ENCODE data around the gene ZNF618. TPM values are rescaled to one million over a fixed set of nuclear protein-coding genes. Genes with fewer than 3 reads are reported as not detected.

Gene ZNF618
- total RNA-seq, 1 experiment from 2014 or later, result 4.2 TPM

DNA sequence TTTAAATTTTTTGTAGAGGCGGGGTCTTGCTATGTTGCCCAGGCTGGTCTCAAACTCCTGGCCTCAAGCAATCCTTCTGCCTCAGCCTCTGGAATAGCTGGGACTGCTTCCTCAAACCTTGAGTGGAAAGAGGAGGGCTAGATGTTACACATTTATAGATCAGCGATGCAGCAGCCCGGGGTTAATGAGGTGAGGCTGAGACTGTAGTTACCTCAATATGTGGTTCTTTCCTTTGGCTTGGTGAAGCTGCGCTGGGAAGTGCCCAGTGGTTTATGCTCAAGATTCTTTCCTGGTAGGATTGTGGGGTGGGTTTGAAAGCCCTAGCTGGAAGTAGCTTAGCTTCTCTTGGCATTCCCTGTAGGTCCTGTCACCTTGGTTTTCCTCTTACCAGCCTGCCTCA is 22.5 kb downstream of the ZNF618 start:
- Histone ChIP-seq H3K36me3 (ENCODE audit: low read depth, low read length) (no peaks in the 10 kb centered on the region), H3K27ac (ENCODE audit: low read length) (no peak overlapping the region), H4K20me1 (ENCODE audit: low read length) (no peaks in the 10 kb centered on the region), H3K4me1 (ENCODE audit: insufficient read depth, low read length) (no peaks in the 10 kb centered on the region), H3K9me2 (replicated peaks; ENCODE audit: low read length) (no peaks in the 10 kb centered on the region), H3K27me3 (ENCODE audit: low read length) (no peaks in the 10 kb centered on the region), H3K9ac (ENCODE audit: low read length) (no peak overlapping the region), H3K4me2 (ENCODE audit: low read length) (no peak overlapping the region), H3K79me2 (ENCODE audit: low read length) (0 out of 2 replicates have a peak, but pooled peaks cover 9% of the 10 kb centered on the region), H3K9me3 (ENCODE audit: low read length) (no peaks in the 10 kb centered on the region), H2AFZ (ENCODE audit: low read length) (no peak overlapping the region), H3F3A (ENCODE audit: low read length, unreplicated experiment) (no peaks in the 10 kb centered on the region), H3K4me3 (ENCODE audit: low read length) (no peak overlapping the region)
- DNase-seq, result no peak
- ATAC-seq, result no peak
- no TSS peak for BruUV-seq (replicated peaks)
- ChIA-PET CTCF (no interaction called here), POLR2A (ENCODE audit: unreplicated experiment) (no interaction called here)
- TF ChIP-seq EZH2 (IDR thresholded peaks at IDR 0.05; ENCODE audit: low read length, unreplicated experiment) (no peak), EZH2phosphoT487 (IDR thresholded peaks at IDR 0.05; ENCODE audit: borderline replicate concordance, low read length) (no peak)
- TF ChIP-seq, protein P1, sequence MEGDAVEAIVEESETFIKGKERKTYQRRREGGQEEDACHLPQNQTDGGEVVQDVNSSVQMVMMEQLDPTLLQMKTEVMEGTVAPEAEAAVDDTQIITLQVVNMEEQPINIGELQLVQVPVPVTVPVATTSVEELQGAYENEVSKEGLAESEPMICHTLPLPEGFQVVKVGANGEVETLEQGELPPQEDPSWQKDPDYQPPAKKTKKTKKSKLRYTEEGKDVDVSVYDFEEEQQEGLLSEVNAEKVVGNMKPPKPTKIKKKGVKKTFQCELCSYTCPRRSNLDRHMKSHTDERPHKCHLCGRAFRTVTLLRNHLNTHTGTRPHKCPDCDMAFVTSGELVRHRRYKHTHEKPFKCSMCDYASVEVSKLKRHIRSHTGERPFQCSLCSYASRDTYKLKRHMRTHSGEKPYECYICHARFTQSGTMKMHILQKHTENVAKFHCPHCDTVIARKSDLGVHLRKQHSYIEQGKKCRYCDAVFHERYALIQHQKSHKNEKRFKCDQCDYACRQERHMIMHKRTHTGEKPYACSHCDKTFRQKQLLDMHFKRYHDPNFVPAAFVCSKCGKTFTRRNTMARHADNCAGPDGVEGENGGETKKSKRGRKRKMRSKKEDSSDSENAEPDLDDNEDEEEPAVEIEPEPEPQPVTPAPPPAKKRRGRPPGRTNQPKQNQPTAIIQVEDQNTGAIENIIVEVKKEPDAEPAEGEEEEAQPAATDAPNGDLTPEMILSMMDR (conservative IDR thresholded peaks at IDR 0.05; ENCODE audit: low read depth, low read length), result no peak
- intact Hi-C loops (cut with micrococcal nuclease), result no loop called here

DNA sequence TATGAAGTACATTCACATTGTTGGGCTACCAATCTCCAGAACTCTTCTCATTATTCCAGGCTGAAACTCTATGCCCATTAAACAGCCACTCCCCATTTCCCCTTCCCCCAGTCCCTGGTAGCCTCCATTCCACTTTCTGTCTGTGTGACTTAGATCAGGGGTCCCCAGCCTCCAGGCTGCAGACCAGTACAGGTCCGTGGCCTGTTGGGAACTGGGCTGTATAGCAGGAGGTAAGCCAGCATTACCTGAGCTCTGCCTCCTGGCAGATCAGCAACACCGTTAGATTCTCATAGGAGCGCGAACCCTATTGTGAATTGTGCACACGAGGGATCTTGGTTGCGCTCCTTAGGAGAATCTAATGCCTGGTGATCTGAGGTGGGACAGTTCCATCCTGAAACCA is 23.1 kb downstream of the ZNF618 start:
- POLR2A ChIA-PET (ENCODE audit: unreplicated experiment), result no interaction called here
- H3K4me1 ChIP-seq (ENCODE audit: insufficient read depth, low read length), result no peaks in the 10 kb centered on the region
- H3K4me2 ChIP-seq (ENCODE audit: low read length), result no peak overlapping the region
- BruUV-seq (replicated peaks), result no TSS peak
- no peak overlapping the region for H3K4me3 ChIP-seq (ENCODE audit: low read length)
- no peaks in the 10 kb centered on the region for H4K20me1 ChIP-seq (ENCODE audit: low read length)
- no peaks in the 10 kb centered on the region for H3K9me3 ChIP-seq (ENCODE audit: low read length)
- H2AFZ ChIP-seq (ENCODE audit: low read length), result no peak overlapping the region
- H3K36me3 ChIP-seq (ENCODE audit: low read depth, low read length), result no peaks in the 10 kb centered on the region
- no peaks in the 10 kb centered on the region for H3F3A ChIP-seq (ENCODE audit: low read length, unreplicated experiment)
- TF ChIP-seq EZH2 (IDR thresholded peaks at IDR 0.05; ENCODE audit: low read length, unreplicated experiment) (no peak), EZH2phosphoT487 (IDR thresholded peaks at IDR 0.05; ENCODE audit: borderline replicate concordance, low read length) (no peak)
- TF ChIP-seq, protein P1 (conservative IDR thresholded peaks at IDR 0.05; ENCODE audit: low read depth, low read length), result no peak
- H3K9ac ChIP-seq (ENCODE audit: low read length), result no peak overlapping the region
- intact Hi-C loops (cut with micrococcal nuclease), result no loop called here
- CTCF ChIA-PET, result no interaction called here
- DNase-seq (no peak), ATAC-seq (no peak)
- no peak overlapping the region for H3K27ac ChIP-seq (ENCODE audit: low read length)
- no peaks in the 10 kb centered on the region for H3K27me3 ChIP-seq (ENCODE audit: low read length)
- 0 out of 2 replicates have a peak, but pooled peaks cover 7% of the 10 kb centered on the region for H3K79me2 ChIP-seq (ENCODE audit: low read length)
- H3K9me2 ChIP-seq (replicated peaks; ENCODE audit: low read length), result no peaks in the 10 kb centered on the region

GRCh38 chr9:113901221-113901688 is 25.1 kb downstream of the ZNF618 start:
- Histone ChIP-seq H3K9me3 (ENCODE audit: low read length) (no peaks in the 10 kb centered on the region), H3K4me2 (ENCODE audit: low read length) (no peak overlapping the region), H3F3A (ENCODE audit: low read length, unreplicated experiment) (no peaks in the 10 kb centered on the region), H3K9ac (ENCODE audit: low read length) (no peak overlapping the region), H2AFZ (ENCODE audit: low read length) (no peak overlapping the region), H3K79me2 (ENCODE audit: low read length) (no peaks in the 10 kb centered on the region), H3K27ac (ENCODE audit: low read length) (no peak overlapping the region), H3K36me3 (ENCODE audit: low read depth, low read length) (no peaks in the 10 kb centered on the region), H3K4me3 (ENCODE audit: low read length) (no peak overlapping the region), H4K20me1 (ENCODE audit: low read length) (no peaks in the 10 kb centered on the region), H3K27me3 (ENCODE audit: low read length) (no peaks in the 10 kb centered on the region), H3K4me1 (ENCODE audit: insufficient read depth, low read length) (no peaks in the 10 kb centered on the region), H3K9me2 (replicated peaks; ENCODE audit: low read length) (no peaks in the 10 kb centered on the region)
- CTCF ChIA-PET, result no interaction called here
- no peak for DNase-seq
- TF ChIP-seq EZH2phosphoT487 (IDR thresholded peaks at IDR 0.05; ENCODE audit: borderline replicate concordance, low read length) (no peak), EZH2 (IDR thresholded peaks at IDR 0.05; ENCODE audit: low read length, unreplicated experiment) (no peak)
- TF ChIP-seq, protein P1 (conservative IDR thresholded peaks at IDR 0.05; ENCODE audit: low read depth, low read length), result no peak
- no peak for ATAC-seq
- POLR2A ChIA-PET (ENCODE audit: unreplicated experiment), result no interaction called here
- intact Hi-C loops (cut with micrococcal nuclease), result no loop called here
- no TSS peak for BruUV-seq (replicated peaks)

Measured in PC-3 (cell line).